WTC11 (cell line): ENCODE data around the gene SLC13A5. TPM values are rescaled to one million over a fixed set of nuclear protein-coding genes. Genes with fewer than 3 reads are reported as not detected.

Experiments used
- ATAC-seq: fragments of 200-7000 bp; cut with Tn5 transposase; 2 replicates; pipeline ENCODE4 v1.10.0; 2021; ENCODE audit warnings: mild to moderate bottlenecking, moderate library complexity
- CTCF ChIA-PET: fragments of 300-600 bp; sonication (Branson Sonifier 250); formaldehyde crosslinking; loops from one replicate; lab custom pipeline; 2021; ENCODE audit warnings: antibody characterized with exemption; lab: Charles Lee
- POLR2A ChIA-PET: fragments of 350-600 bp; sonication (Branson Sonifier 250); formaldehyde crosslinking; loops from one replicate; lab custom pipeline; 2021; ENCODE audit warnings: antibody characterized with exemption; lab: Charles Lee
- DNase-seq: peaks from one replicate; pipeline ENCODE4 v3.0.0; 2021; ENCODE audit warnings: low spot score
- H3K27ac Mint-ChIP-seq: 2 replicates; pipeline ENCODE4 v1.8.0; 2021; ENCODE audit warnings: mixed read lengths
- H3K27me3 Mint-ChIP-seq: 2 replicates; pipeline ENCODE4 v1.8.0; 2021; ENCODE audit warnings: low read depth, mild to moderate bottlenecking, moderate library complexity, mixed read lengths
- H3K36me3 Mint-ChIP-seq: 2 replicates; pipeline ENCODE4 v1.8.0; 2021; ENCODE audit warnings: mixed read lengths
- H3K4me1 Mint-ChIP-seq: 2 replicates; pipeline ENCODE4 v1.8.0; 2022; ENCODE audit warnings: mixed read lengths
- H3K4me3 Mint-ChIP-seq: 2 replicates; pipeline ENCODE4 v1.8.0; 2021; ENCODE audit warnings: mild to moderate bottlenecking, moderate library complexity, mixed read lengths
- H3K9me3 Mint-ChIP-seq: 2 replicates; pipeline ENCODE4 v1.8.0; 2021; ENCODE audit warnings: mixed read lengths
- ATF6 ChIP-seq: sonication (generic); formaldehyde crosslinking; IDR thresholded peaks from 2 replicates; pipeline ENCODE4 v1.8.1; 2023; ENCODE audit warnings: mild to moderate bottlenecking, missing genetic modification reagents
- CTCF ChIP-seq: fragments of 200-600 bp; IDR thresholded peaks from 2 replicates; pipeline ENCODE4 v1.8.0; 2022; ENCODE audit warnings: antibody characterized with exemption
- E2F5 ChIP-seq: sonication (generic); formaldehyde crosslinking; IDR thresholded peaks from 2 replicates; pipeline ENCODE4 v1.8.1; 2022; ENCODE audit warnings: mild to moderate bottlenecking, moderate library complexity, missing genetic modification reagents
- FOXJ3 ChIP-seq: sonication (generic); formaldehyde crosslinking; IDR thresholded peaks from 2 replicates; pipeline ENCODE4 v1.9.0; 2021; ENCODE audit warnings: missing genetic modification reagents, mild to moderate bottlenecking, borderline replicate concordance
- HMGXB4 ChIP-seq: sonication (generic); formaldehyde crosslinking; IDR thresholded peaks from 2 replicates; pipeline ENCODE4 v1.8.1; 2023; ENCODE audit warnings: mild to moderate bottlenecking, moderate library complexity, missing genetic modification reagents
- JAZF1 ChIP-seq: fragments of 250-450 bp; sonication (Bioruptor Pico); IDR thresholded peaks from 2 replicates; pipeline ENCODE4 v1.9.0; 2021; ENCODE audit warnings: moderate library complexity, mild to moderate bottlenecking, inconsistent platforms
- MLX ChIP-seq: sonication (generic); formaldehyde crosslinking; IDR thresholded peaks from 2 replicates; pipeline ENCODE4 v1.8.1; 2023; ENCODE audit warnings: mild to moderate bottlenecking, missing genetic modification reagents, moderate library complexity
- MYBL2 ChIP-seq: sonication (generic); formaldehyde crosslinking; IDR thresholded peaks from 2 replicates; pipeline ENCODE4 v1.8.1; 2023; ENCODE audit warnings: mild to moderate bottlenecking, moderate library complexity, missing genetic modification reagents
- ZNF219 ChIP-seq: sonication (generic); formaldehyde crosslinking; IDR thresholded peaks from 2 replicates; pipeline ENCODE4 v1.8.0; 2023; ENCODE audit warnings: missing genetic modification reagents, mild to moderate bottlenecking, borderline replicate concordance
- ZNF532 ChIP-seq: fragments of 250-450 bp; sonication (Bioruptor Pico); IDR thresholded peaks from 2 replicates; pipeline ENCODE4 v1.9.0; 2021; ENCODE audit warnings: mild to moderate bottlenecking, borderline replicate concordance
- total RNA-seq: library from RNA; stranded (reverse); gene quantifications from 3 replicates; pipeline ENCODE4 v1.2.3, GENCODE V29; 2021

The SLC13A5 gene
- total RNA-seq, 1 experiment from 2014 or later = 1.8 TPM

GRCh38 chr17:6648181-6648580, 65.0 kb downstream of the SLC13A5 start:
- Mint-ChIP-seq H3K9me3 (no peaks in the 10 kb centered on the region), H3K4me1 (peaks cover 28% of the 10 kb centered on the region), H3K36me3 (peaks cover 45% of the 10 kb centered on the region), H3K27ac (peak overlapping the region; percentile 60; the same call in 1 of the 2 replicates), H3K27me3 (peaks cover 3% of the 10 kb centered on the region; the same call in 1 of the 2 replicates), H3K4me3 (0 out of 2 replicates have a peak overlapping the region, but pooled peaks have one; percentile 7)
- DNase-seq (no peak), ATAC-seq (peak; percentile 11; the same call in 1 of the 2 replicates)
- no peak for TF ChIP-seq JAZF1 (CRISPR knock-in tag)
- no peak for TF ChIP-seq E2F5 (CRISPR knock-in tag)
- no peak for TF ChIP-seq FOXJ3 (CRISPR knock-in tag)
- TF ChIP-seq CTCF = no peak
- no peak for TF ChIP-seq HMGXB4 (CRISPR knock-in tag)
- TF ChIP-seq ATF6 (CRISPR knock-in tag) = no peak
- ChIA-PET POLR2A (no interaction called here), CTCF (interaction anchor here (0.6 to 1.2 kb wide), 7 partner anchors 9 to 502 kb away, joined by 3 to 5 read pairs (median 3); partner anchors contain the start of genes KIAA0753 and PIMREG)

GRCh38 chr17:6643451-6644125, 69.6 kb downstream of the SLC13A5 start:
- H3K9me3 Mint-ChIP-seq = no peaks in the 10 kb centered on the region
- no peak overlapping the region for H3K27ac Mint-ChIP-seq
- no peaks in the 10 kb centered on the region for H3K27me3 Mint-ChIP-seq
- peaks cover 28% of the 10 kb centered on the region for H3K4me1 Mint-ChIP-seq
- peaks cover 48% of the 10 kb centered on the region for H3K36me3 Mint-ChIP-seq
- TF ChIP-seq ZNF532 (no peak), MLX (CRISPR knock-in tag) (no peak), MYBL2 (no peak), ZNF219 (no peak)
- ATAC-seq (no peak), DNase-seq (no peak)
- H3K4me3 Mint-ChIP-seq = no peak overlapping the region
- POLR2A ChIA-PET = no interaction called here
- CTCF ChIA-PET = no interaction called here
